ENCODE data around the gene CNTF.
A peak's percentile ranks its signal among the peaks of the same experiment; 100 is the strongest.

DNA sequence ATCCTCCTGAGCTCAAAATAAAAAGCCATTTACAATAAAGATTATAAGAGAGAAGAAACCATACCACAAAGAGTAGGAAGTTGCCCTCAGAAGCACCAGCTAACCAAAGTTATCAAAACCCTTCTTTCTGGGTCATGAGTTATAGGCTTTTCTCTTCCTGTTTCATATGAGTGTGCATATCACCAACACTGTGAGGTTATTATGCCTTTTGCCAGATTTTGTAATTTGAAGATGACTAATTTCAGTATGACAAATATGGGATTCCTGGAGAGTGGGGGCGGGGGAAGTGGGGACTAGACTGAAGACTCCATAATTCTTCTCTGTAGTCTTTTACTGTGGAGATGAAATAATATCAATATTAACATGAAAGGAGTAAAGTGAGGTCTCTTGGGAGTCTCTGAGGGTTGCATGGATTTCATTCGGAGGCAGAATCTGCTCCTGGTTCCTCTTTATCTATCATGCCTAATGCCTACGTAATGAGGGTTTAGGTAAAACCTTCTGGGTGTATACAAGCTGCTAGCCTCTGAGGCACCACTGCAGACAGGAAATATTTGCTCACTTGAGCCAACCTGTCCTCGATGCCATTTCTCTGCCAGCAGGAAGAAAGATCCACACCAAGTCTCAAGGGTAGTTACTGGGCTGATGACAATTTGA lies 48.9 kb upstream of the CNTF start:
- TF ChIP-seq, protein P1, sequence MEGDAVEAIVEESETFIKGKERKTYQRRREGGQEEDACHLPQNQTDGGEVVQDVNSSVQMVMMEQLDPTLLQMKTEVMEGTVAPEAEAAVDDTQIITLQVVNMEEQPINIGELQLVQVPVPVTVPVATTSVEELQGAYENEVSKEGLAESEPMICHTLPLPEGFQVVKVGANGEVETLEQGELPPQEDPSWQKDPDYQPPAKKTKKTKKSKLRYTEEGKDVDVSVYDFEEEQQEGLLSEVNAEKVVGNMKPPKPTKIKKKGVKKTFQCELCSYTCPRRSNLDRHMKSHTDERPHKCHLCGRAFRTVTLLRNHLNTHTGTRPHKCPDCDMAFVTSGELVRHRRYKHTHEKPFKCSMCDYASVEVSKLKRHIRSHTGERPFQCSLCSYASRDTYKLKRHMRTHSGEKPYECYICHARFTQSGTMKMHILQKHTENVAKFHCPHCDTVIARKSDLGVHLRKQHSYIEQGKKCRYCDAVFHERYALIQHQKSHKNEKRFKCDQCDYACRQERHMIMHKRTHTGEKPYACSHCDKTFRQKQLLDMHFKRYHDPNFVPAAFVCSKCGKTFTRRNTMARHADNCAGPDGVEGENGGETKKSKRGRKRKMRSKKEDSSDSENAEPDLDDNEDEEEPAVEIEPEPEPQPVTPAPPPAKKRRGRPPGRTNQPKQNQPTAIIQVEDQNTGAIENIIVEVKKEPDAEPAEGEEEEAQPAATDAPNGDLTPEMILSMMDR (IDR thresholded peaks at IDR 0.05): no peak
- TF ChIP-seq POLR2A (IDR thresholded peaks at IDR 0.05) (no peak), POLR2AphosphoS5 (IDR thresholded peaks at IDR 0.05) (peak in 1 of 4 donors; percentile 49), EP300 (IDR thresholded peaks at IDR 0.05) (no peak)
